Posterior vena cava (tissue), 2 donors: ENCODE measurements around the gene SEMA3E. TPM values are rescaled to one million over a fixed set of nuclear protein-coding genes. Genes with fewer than 3 reads are reported as not detected.

ENCODE experiments used
- DNase-seq: peaks from one replicate; pipeline ENCODE4 v3.0.0-alpha.2; 2020; ENCODE audit warnings: low spot score
- intact Hi-C, 2 donors: fragments of 100-400 bp; cut with DNase I; formaldehyde crosslinking; loops; one replicate each; pipeline versions ENCODE4 v1.14.1 to v1.14.2; 2022 to 2023
- total RNA-seq, 2 donors: library from RNA; stranded (reverse); fragmentation: NEBNext Ultra II Directional; extraction: Animal tissue kit (Norgen Biotek cat#: 25700); gene quantifications; one replicate each; pipeline ENCODE4 v1.2.1, GENCODE V29; 2021
- donor health status: DM: yes; HTN: yes; CAD: no.
- donor health status: DM: yes; HTN: yes; CAD: no.

The SEMA3E gene
- total RNA-seq, 2 donors from 2014 or later, result 1.9 to 2.2 TPM

GRCh38 chr7:83321011-83321410 is 327.9 kb downstream of the SEMA3E start:
- intact Hi-C loops, result no loop called here
- DNase-seq, result no peak

DNA sequence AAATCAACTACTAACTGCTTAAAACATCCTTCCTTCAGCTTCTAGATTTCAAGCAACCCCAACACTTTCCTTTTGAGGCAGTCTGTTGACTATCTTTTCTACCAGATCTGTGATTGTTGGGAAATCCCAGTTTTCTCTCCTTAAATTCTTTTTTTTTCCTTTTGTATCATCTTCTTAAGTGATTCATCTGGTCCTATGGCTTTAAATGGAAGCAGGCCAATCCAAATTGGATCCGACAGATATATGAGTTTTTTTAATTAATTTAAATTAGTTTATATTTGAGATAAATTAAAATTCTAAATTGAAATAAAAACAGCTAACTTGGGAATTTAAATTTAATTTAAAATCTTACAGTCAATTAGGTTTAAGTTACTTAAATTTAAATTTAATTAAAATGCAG is 335.0 kb downstream of the SEMA3E start:
- intact Hi-C loops, result no loop called here
- DNase-seq, result no peak
